GM12878 (cell line): ENCODE measurements around the gene C9orf78. TPM values are rescaled to one million over a fixed set of nuclear protein-coding genes. Genes with fewer than 3 reads are reported as not detected.

Experiments used
- ATAC-seq: fragments of 200-7000 bp; cut with Tn5 transposase; 3 replicates; pipeline ENCODE4 v1.9.1; 2020; ENCODE audit warnings: mild to moderate bottlenecking, moderate library complexity
- BruUV-seq: library from RNA; stranded (reverse); fragments of 400-500 nt; replicated peaks from 2 replicates; lab custom pipeline; 2021; lab: Mats Ljungman, UMichigan
- CTCF ChIA-PET: fragments of 300-600 bp; sonication (Branson Sonifier 250); formaldehyde crosslinking; extraction: SDS; loops from one replicate; lab custom pipeline; 2021; ENCODE audit warnings: inconsistent platforms; lab: Yijun Ruan, JAX
- POLR2A ChIA-PET: fragments of 350-600 bp; formaldehyde crosslinking; extraction: SDS; loops from one replicate; lab custom pipeline; 2021; ENCODE audit warnings: inconsistent platforms; lab: Charles Lee
- RAD21 ChIA-PET: fragments of 300-600 bp; sonication (Branson Sonifier 250); formaldehyde crosslinking; loops from one replicate; lab custom pipeline; 2023; ENCODE audit warnings: antibody characterized with exemption; ENCODE audit not compliant: unreplicated experiment; lab: Charles Lee
- SMC1A ChIA-PET: fragments of 300-600 bp; sonication (Branson Sonifier 250); formaldehyde crosslinking; loops from one replicate; lab custom pipeline; 2023; ENCODE audit not compliant: unreplicated experiment, uncharacterized antibody; lab: Charles Lee
- DNase-seq: peaks from one replicate; pipeline ENCODE4 v3.0.0-alpha.2; 2011; ENCODE audit warnings: low read depth, low spot score
- FAIRE-seq: peaks from 3 replicates; lab custom pipeline; 2011; peaks lifted over from hg19 to GRCh38; lab: Jason Lieb, UNC
- H2AFZ ChIP-seq: 2 replicates; pipeline ENCODE4 v1.6.0; 2011; ENCODE audit warnings: low read depth, low read length, control low read depth; ENCODE audit not compliant: control insufficient read depth
- H3K27ac ChIP-seq: 2 replicates; pipeline ENCODE4 v1.5.1; 2011; ENCODE audit warnings: control low read depth; ENCODE audit not compliant: control insufficient read depth, insufficient read depth
- H3K27me3 ChIP-seq, 2 experiments: replicated peaks in 1 of 2; 2 replicates each; pipeline versions ENCODE4 v1.6.0 to v1.6.1; 2011; ENCODE audit warnings: low read length in 1 of 2; ENCODE audit not compliant: control insufficient read depth in 2 of 2, insufficient read depth in 2 of 2
- H3K36me3 ChIP-seq, 2 experiments: 2 replicates each; pipeline ENCODE4 v1.5.1; 2011; ENCODE audit warnings: low read length in 1 of 2; ENCODE audit not compliant: control insufficient read depth in 2 of 2, insufficient read depth in 2 of 2
- H3K4me1 ChIP-seq: 2 replicates; pipeline ENCODE4 v1.6.1; 2011; ENCODE audit warnings: mild to moderate bottlenecking, low read length, moderate library complexity, mixed read lengths; ENCODE audit not compliant: control insufficient read depth, insufficient read depth
- H3K4me2 ChIP-seq: 2 replicates; pipeline ENCODE4 v1.6.0; 2011; ENCODE audit warnings: control low read depth; ENCODE audit not compliant: control insufficient read depth, insufficient read depth
- H3K4me3 ChIP-seq: fragments of 200-600 bp; sonication (generic); 2 replicates; pipeline ENCODE4 v1.5.1; 2016
- H3K79me2 ChIP-seq: 2 replicates; pipeline ENCODE4 v1.6.0; 2011; ENCODE audit warnings: low read length; ENCODE audit not compliant: control insufficient read depth, insufficient read depth
- H3K9ac ChIP-seq: 2 replicates; pipeline ENCODE4 v1.8.0; 2011; ENCODE audit warnings: low read length, control low read depth, mixed read lengths; ENCODE audit not compliant: control insufficient read depth, insufficient read depth
- H3K9me3 ChIP-seq: replicated peaks from 3 replicates; pipeline ENCODE4 v1.5.1; 2011; ENCODE audit warnings: mild to moderate bottlenecking, low read length; ENCODE audit not compliant: control insufficient read depth, insufficient read depth
- H4K20me1 ChIP-seq: 2 replicates; pipeline ENCODE4 v1.6.0; 2011; ENCODE audit not compliant: control insufficient read depth, insufficient read depth
- SREBF2 ChIP-seq: IDR thresholded peaks from 2 replicates; pipeline ENCODE4 v1.6.1; 2012; ENCODE audit warnings: mild to moderate bottlenecking, low read length
- WGBS: methylation state at CpG from one replicate; pipeline ENCODE4 v1.1.6; 2016; ENCODE audit warnings: low lambda C conversion rate; ENCODE audit not compliant: insufficient replicate concordance, insufficient coverage; ENCODE audit errors: missing lambda C conversion rate; 5-methylcytosine and 5-hydroxymethylcytosine counted together
- in situ Hi-C: fragments of 300-500 bp; cut with MboI; formaldehyde crosslinking; loops from 9 replicates; pipeline ENCODE4 v1.14.3; 2018; ENCODE audit warnings: mixed read lengths
- intact Hi-C: fragments of 100-400 bp; cut with micrococcal nuclease; formaldehyde crosslinking; loops from one replicate; pipeline ENCODE4 v1.14.2; 2022; ENCODE audit not compliant: unreplicated experiment
- microRNA-seq: library from miRNA; unstranded; fragments of <30 nt; microRNA quantifications from one replicate; pipeline ENCODE4, GENCODE V29; 2018
- polyA plus RNA-seq, 11 experiments: library from polyadenylated mRNA; depleted of rRNA in 4 of 11; unstranded in 6 of 11; stranded (reverse) in 5 of 11; fragments of >200 nt; fragmentation: Nextera tagmentation in 4 of 11; fragmentation: Illumina TruSeq in 1 of 11; extraction: Ambion mirVana in 4 of 11; extraction: Trizol in 1 of 11; gene quantifications; 1 replicate in 1 of 11; 2 replicates in 10 of 11; pipeline versions ENCODE4 v1.2.1 to v1.2.3, GENCODE V29; 2011 to 2016; ENCODE audit warnings: inconsistent platforms in 2 of 11, missing spikeins in 2 of 11, low read depth in 1 of 11
- small RNA-seq: library from RNA; depleted of rRNA; stranded (forward); fragments of <200 nt; gene quantifications from one replicate; pipeline ENCODE3, GENCODE V24; 2014
- total RNA-seq, 4 experiments: library from RNA; depleted of rRNA in 3 of 4; stranded (reverse); fragments of >200 nt in 3 of 4; fragmentation: Illumina TruSeq in 1 of 4; extraction: Trizol in 1 of 4; gene quantifications; 2 replicates each; pipeline versions ENCODE4 v1.2.1 to v1.2.3, GENCODE V29; 2013 to 2021

C9orf78 gene
- total and polyA plus RNA-seq, 10 of the 15 experiments (the other 5 are each of a cell fraction or from before 2014, with no cell fraction given), result 23.0 to 60.9 (median 47.5) TPM

DNA sequence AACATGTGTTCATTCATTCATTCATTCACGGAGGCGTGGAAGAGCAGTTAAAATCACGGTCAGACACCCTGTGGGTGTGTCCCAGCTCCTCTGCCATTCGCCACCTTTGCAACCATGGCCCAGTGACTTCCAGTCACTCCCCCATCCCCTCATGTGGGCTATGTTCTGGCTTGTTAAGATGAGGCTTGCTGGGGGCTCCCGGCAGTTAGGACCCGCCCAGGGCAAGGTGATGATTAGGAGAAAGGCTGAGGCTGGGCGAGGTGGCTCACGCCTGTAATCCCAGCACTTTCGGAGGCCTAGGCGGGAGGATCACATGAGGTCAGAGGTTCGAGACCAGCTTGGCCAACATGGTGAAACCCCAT lies 57.3 kb downstream of the C9orf78 start:
- intact Hi-C loops (no loop called here), in situ Hi-C loops (no loop called here)
- SMC1A ChIA-PET, result no interaction called here
- no peak overlapping the region for H3K27ac ChIP-seq
- no peak overlapping the region for H3K4me3 ChIP-seq
- H2AFZ ChIP-seq, result no peak overlapping the region
- no peak for ATAC-seq
- RAD21 ChIA-PET, result interaction anchor here (0.6 to 0.7 kb wide), 2 partner anchors 40 to 48 kb away, joined by 3 read pairs; no protein-coding TSS in a partner anchor
- H3K36me3 ChIP-seq, result no peaks in the 10 kb centered on the region
- no peak overlapping the region for H3K9ac ChIP-seq
- no peaks in the 10 kb centered on the region for H4K20me1 ChIP-seq
- POLR2A ChIA-PET, result no interaction called here
- TF ChIP-seq SREBF2, result no peak
- TF ChIP-seq, all 136 proteins: peak for 0
- WGBS, result 13% methylated on average over 11 of the region's 11 CpGs
- Histone ChIP-seq H3K4me1 (no peaks in the 10 kb centered on the region), H3K4me2 (no peak overlapping the region), H3K27me3 (no peaks in the 10 kb centered on the region; a peak in 1 of 4 replicates), H3K79me2 (no peaks in the 10 kb centered on the region), H3K9me3 (no peaks in the 10 kb centered on the region)
- FAIRE-seq (no peak), DNase-seq (no peak)
- CTCF ChIA-PET, result interaction anchor here (1.0 kb wide), 2 partner anchors 19 to 41 kb away, joined by 3 read pairs; no protein-coding TSS in a partner anchor
- no TSS peak for BruUV-seq

Small RNAs within 50 kb of the gene (microRNA-seq; reads per million reads assigned to microRNA genes)
- gene MIR6855, result not detected

Small RNAs within 50 kb of the gene (small RNA-seq; reads per million reads assigned to genes)
- 0.23 reads per million for gene MIR6855

Other genes with a start within 250 kb of the C9orf78 start
Only the 7 nearest of the 10 such genes appear.
- gene ASB6, start 193.1 kb downstream of the C9orf78 start, total RNA-seq (2014; rRNA removed), result 11.1 and 11.4 TPM in 2 replicates
- 4.7 and 5.2 TPM in 2 replicates for gene ASB6, start 193.1 kb downstream of the C9orf78 start, total RNA-seq (2014; rRNA removed; fragmentation: Illumina TruSeq; extraction: Trizol)
- gene ASB6, start 193.1 kb downstream of the C9orf78 start, total RNA-seq (2021), result 15.1 and 15.2 TPM in 2 replicates
- gene ASB6, start 193.1 kb downstream of the C9orf78 start, polyA plus RNA-seq (2011; rRNA removed), result 3.7 and 7.9 TPM in 2 replicates
- gene ASB6, start 193.1 kb downstream of the C9orf78 start, polyA plus RNA-seq (2014; fragmentation: Illumina TruSeq; extraction: Trizol), result 3.6 and 8.3 TPM in 2 replicates
- 1 to 10 TPM in 1 of 2 experiments, under 1 TPM in 1; 0.80 to 1.1 TPM for gene ASB6, start 193.1 kb downstream of the C9orf78 start, polyA plus RNA-seq (2014; fragmentation: Nextera tagmentation; extraction: Ambion mirVana)
- 15.8 and 16.3 TPM in 2 replicates for gene ASB6, start 193.1 kb downstream of the C9orf78 start, polyA plus RNA-seq (2014; rRNA removed)
- gene ASB6, start 193.1 kb downstream of the C9orf78 start, polyA plus RNA-seq (2016; fragmentation: Nextera tagmentation; extraction: Ambion mirVana), result 10 to 100 TPM; 15.8 to 18.2 TPM
- gene PRRX2, start 169.6 kb downstream of the C9orf78 start, total RNA-seq (2014; rRNA removed), result not detected in 2 replicates
- not detected in 2 replicates for gene PRRX2, start 169.6 kb downstream of the C9orf78 start, total RNA-seq (2014; rRNA removed; fragmentation: Illumina TruSeq; extraction: Trizol)
- not detected in 2 replicates for gene PRRX2, start 169.6 kb downstream of the C9orf78 start, total RNA-seq (2021)
- not detected in 2 replicates for gene PRRX2, start 169.6 kb downstream of the C9orf78 start, polyA plus RNA-seq (2011; rRNA removed)
- gene PRRX2, start 169.6 kb downstream of the C9orf78 start, polyA plus RNA-seq (2014; fragmentation: Illumina TruSeq; extraction: Trizol), result not detected in 2 replicates
- gene PRRX2, start 169.6 kb downstream of the C9orf78 start, polyA plus RNA-seq (2014; fragmentation: Nextera tagmentation; extraction: Ambion mirVana), result not detected
- not detected in 2 replicates for gene PRRX2, start 169.6 kb downstream of the C9orf78 start, polyA plus RNA-seq (2014; rRNA removed)
- not detected for gene PRRX2, start 169.6 kb downstream of the C9orf78 start, polyA plus RNA-seq (2016; fragmentation: Nextera tagmentation; extraction: Ambion mirVana)
- gene PTGES, start 82.2 kb downstream of the C9orf78 start, total RNA-seq (2014; rRNA removed), result 0.11 TPM in 1 of 2 replicates, not detected in the other
- gene PTGES, start 82.2 kb downstream of the C9orf78 start, total RNA-seq (2014; rRNA removed; fragmentation: Illumina TruSeq; extraction: Trizol), result not detected in 2 replicates
- not detected in 2 replicates for gene PTGES, start 82.2 kb downstream of the C9orf78 start, total RNA-seq (2021)
- gene PTGES, start 82.2 kb downstream of the C9orf78 start, polyA plus RNA-seq (2011; rRNA removed), result 0.37 and 0.57 TPM in 2 replicates
- gene PTGES, start 82.2 kb downstream of the C9orf78 start, polyA plus RNA-seq (2014; fragmentation: Illumina TruSeq; extraction: Trizol), result not detected in 2 replicates
- not detected for gene PTGES, start 82.2 kb downstream of the C9orf78 start, polyA plus RNA-seq (2014; fragmentation: Nextera tagmentation; extraction: Ambion mirVana)
- not detected in 2 replicates for gene PTGES, start 82.2 kb downstream of the C9orf78 start, polyA plus RNA-seq (2014; rRNA removed)
- not detected for gene PTGES, start 82.2 kb downstream of the C9orf78 start, polyA plus RNA-seq (2016; fragmentation: Nextera tagmentation; extraction: Ambion mirVana)
- gene TOR1B, start 32.1 kb downstream of the C9orf78 start, total RNA-seq (2014; rRNA removed), result 10.7 and 12.3 TPM in 2 replicates
- gene TOR1B, start 32.1 kb downstream of the C9orf78 start, total RNA-seq (2014; rRNA removed; fragmentation: Illumina TruSeq; extraction: Trizol), result 9.3 and 10.3 TPM in 2 replicates
- gene TOR1B, start 32.1 kb downstream of the C9orf78 start, total RNA-seq (2021), result 11.3 and 11.6 TPM in 2 replicates
- 17.5 and 18.8 TPM in 2 replicates for gene TOR1B, start 32.1 kb downstream of the C9orf78 start, polyA plus RNA-seq (2011; rRNA removed)
- gene TOR1B, start 32.1 kb downstream of the C9orf78 start, polyA plus RNA-seq (2014; fragmentation: Illumina TruSeq; extraction: Trizol), result 8.8 and 10.6 TPM in 2 replicates
- 1 to 10 TPM; 1.8 to 2.4 TPM for gene TOR1B, start 32.1 kb downstream of the C9orf78 start, polyA plus RNA-seq (2014; fragmentation: Nextera tagmentation; extraction: Ambion mirVana)
- 10.6 and 11.7 TPM in 2 replicates for gene TOR1B, start 32.1 kb downstream of the C9orf78 start, polyA plus RNA-seq (2014; rRNA removed)
- 1 to 10 TPM; 6.3 to 7.3 TPM for gene TOR1B, start 32.1 kb downstream of the C9orf78 start, polyA plus RNA-seq (2016; fragmentation: Nextera tagmentation; extraction: Ambion mirVana)
- 27.4 and 28.1 TPM in 2 replicates for gene TOR1A, start 11.1 kb downstream of the C9orf78 start, total RNA-seq (2014; rRNA removed)
- gene TOR1A, start 11.1 kb downstream of the C9orf78 start, total RNA-seq (2014; rRNA removed; fragmentation: Illumina TruSeq; extraction: Trizol), result 28.9 and 29.1 TPM in 2 replicates
- gene TOR1A, start 11.1 kb downstream of the C9orf78 start, total RNA-seq (2021), result 31.1 and 34.0 TPM in 2 replicates
- 44.7 and 45.4 TPM in 2 replicates for gene TOR1A, start 11.1 kb downstream of the C9orf78 start, polyA plus RNA-seq (2011; rRNA removed)
- 37.4 and 43.1 TPM in 2 replicates for gene TOR1A, start 11.1 kb downstream of the C9orf78 start, polyA plus RNA-seq (2014; fragmentation: Illumina TruSeq; extraction: Trizol)
- gene TOR1A, start 11.1 kb downstream of the C9orf78 start, polyA plus RNA-seq (2014; fragmentation: Nextera tagmentation; extraction: Ambion mirVana), result 1 to 10 TPM; 3.2 to 8.0 TPM
- 43.3 and 45.3 TPM in 2 replicates for gene TOR1A, start 11.1 kb downstream of the C9orf78 start, polyA plus RNA-seq (2014; rRNA removed)
- 10 to 100 TPM; 60.7 to 60.8 TPM for gene TOR1A, start 11.1 kb downstream of the C9orf78 start, polyA plus RNA-seq (2016; fragmentation: Nextera tagmentation; extraction: Ambion mirVana)
- 10.7 and 14.4 TPM in 2 replicates for gene USP20, start 183 bp upstream of the C9orf78 start, total RNA-seq (2014; rRNA removed)
- gene USP20, start 183 bp upstream of the C9orf78 start, total RNA-seq (2014; rRNA removed; fragmentation: Illumina TruSeq; extraction: Trizol), result 6.4 and 7.6 TPM in 2 replicates
- 23.0 and 23.3 TPM in 2 replicates for gene USP20, start 183 bp upstream of the C9orf78 start, total RNA-seq (2021)
- 4.0 and 7.5 TPM in 2 replicates for gene USP20, start 183 bp upstream of the C9orf78 start, polyA plus RNA-seq (2011; rRNA removed)
- gene USP20, start 183 bp upstream of the C9orf78 start, polyA plus RNA-seq (2014; fragmentation: Illumina TruSeq; extraction: Trizol), result 2.6 and 6.1 TPM in 2 replicates
- 1 to 10 TPM in 1 of 2 experiments, under 1 TPM in 1; 0.66 to 1.1 TPM for gene USP20, start 183 bp upstream of the C9orf78 start, polyA plus RNA-seq (2014; fragmentation: Nextera tagmentation; extraction: Ambion mirVana)
- gene USP20, start 183 bp upstream of the C9orf78 start, polyA plus RNA-seq (2014; rRNA removed), result 15.8 and 23.0 TPM in 2 replicates
- 10 to 100 TPM; 22.3 to 22.9 TPM for gene USP20, start 183 bp upstream of the C9orf78 start, polyA plus RNA-seq (2016; fragmentation: Nextera tagmentation; extraction: Ambion mirVana)
- 167 and 204 TPM in 2 replicates for gene FNBP1, start 207.9 kb upstream of the C9orf78 start, total RNA-seq (2014; rRNA removed)
- gene FNBP1, start 207.9 kb upstream of the C9orf78 start, total RNA-seq (2014; rRNA removed; fragmentation: Illumina TruSeq; extraction: Trizol), result 277 and 283 TPM in 2 replicates
- gene FNBP1, start 207.9 kb upstream of the C9orf78 start, total RNA-seq (2021), result 353 and 356 TPM in 2 replicates
- gene FNBP1, start 207.9 kb upstream of the C9orf78 start, polyA plus RNA-seq (2011; rRNA removed), result 188 and 268 TPM in 2 replicates
- gene FNBP1, start 207.9 kb upstream of the C9orf78 start, polyA plus RNA-seq (2014; fragmentation: Illumina TruSeq; extraction: Trizol), result 258 and 290 TPM in 2 replicates
- gene FNBP1, start 207.9 kb upstream of the C9orf78 start, polyA plus RNA-seq (2014; fragmentation: Nextera tagmentation; extraction: Ambion mirVana), result 10 to 100 TPM; 64.5 to 80.5 TPM
- gene FNBP1, start 207.9 kb upstream of the C9orf78 start, polyA plus RNA-seq (2014; rRNA removed), result 180 and 208 TPM in 2 replicates
- 100 to 1,000 TPM; 165 to 170 TPM for gene FNBP1, start 207.9 kb upstream of the C9orf78 start, polyA plus RNA-seq (2016; fragmentation: Nextera tagmentation; extraction: Ambion mirVana)